Measurements from ENCODE around the gene HECW1.

DNA sequence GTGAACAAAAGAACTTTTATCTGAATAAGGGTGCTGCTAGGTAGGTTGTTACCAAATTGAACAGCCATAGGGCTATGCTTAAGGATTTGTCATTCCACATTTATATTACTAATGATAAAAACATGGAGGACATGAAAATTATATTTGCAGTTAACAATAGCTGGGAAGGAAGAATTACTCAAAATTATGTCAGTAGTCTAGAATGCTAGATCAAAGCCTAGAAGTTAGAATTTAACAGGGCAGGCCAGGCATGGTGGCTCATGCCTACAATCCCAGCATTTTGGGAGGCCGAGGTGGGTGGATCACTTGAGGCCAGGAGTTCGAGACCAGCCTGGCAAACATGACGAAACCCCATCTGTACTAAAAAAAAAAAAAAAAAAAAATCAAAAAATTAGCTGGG, 479.9 kb downstream of the HECW1 start:
- TF ChIP-seq, protein P1, sequence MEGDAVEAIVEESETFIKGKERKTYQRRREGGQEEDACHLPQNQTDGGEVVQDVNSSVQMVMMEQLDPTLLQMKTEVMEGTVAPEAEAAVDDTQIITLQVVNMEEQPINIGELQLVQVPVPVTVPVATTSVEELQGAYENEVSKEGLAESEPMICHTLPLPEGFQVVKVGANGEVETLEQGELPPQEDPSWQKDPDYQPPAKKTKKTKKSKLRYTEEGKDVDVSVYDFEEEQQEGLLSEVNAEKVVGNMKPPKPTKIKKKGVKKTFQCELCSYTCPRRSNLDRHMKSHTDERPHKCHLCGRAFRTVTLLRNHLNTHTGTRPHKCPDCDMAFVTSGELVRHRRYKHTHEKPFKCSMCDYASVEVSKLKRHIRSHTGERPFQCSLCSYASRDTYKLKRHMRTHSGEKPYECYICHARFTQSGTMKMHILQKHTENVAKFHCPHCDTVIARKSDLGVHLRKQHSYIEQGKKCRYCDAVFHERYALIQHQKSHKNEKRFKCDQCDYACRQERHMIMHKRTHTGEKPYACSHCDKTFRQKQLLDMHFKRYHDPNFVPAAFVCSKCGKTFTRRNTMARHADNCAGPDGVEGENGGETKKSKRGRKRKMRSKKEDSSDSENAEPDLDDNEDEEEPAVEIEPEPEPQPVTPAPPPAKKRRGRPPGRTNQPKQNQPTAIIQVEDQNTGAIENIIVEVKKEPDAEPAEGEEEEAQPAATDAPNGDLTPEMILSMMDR (conservative IDR thresholded peaks at IDR 0.05): no peak
- no peak for TF ChIP-seq EZH2 (IDR thresholded peaks at IDR 0.05; ENCODE audit: low read depth)

Data from PC-9 (cell line).